T-helper 9 cell (primary cell): ENCODE results near the gene RIMS1.

Experiments used
- DNase-seq: peaks from one replicate; pipeline ENCODE4 v3.0.0-alpha.2; 2020
- total RNA-seq, 2 donors: gene quantifications; one replicate each; lab custom pipeline; 2026; lab: John Stamatoyannopoulos, UW

Gene RIMS1, protein sequence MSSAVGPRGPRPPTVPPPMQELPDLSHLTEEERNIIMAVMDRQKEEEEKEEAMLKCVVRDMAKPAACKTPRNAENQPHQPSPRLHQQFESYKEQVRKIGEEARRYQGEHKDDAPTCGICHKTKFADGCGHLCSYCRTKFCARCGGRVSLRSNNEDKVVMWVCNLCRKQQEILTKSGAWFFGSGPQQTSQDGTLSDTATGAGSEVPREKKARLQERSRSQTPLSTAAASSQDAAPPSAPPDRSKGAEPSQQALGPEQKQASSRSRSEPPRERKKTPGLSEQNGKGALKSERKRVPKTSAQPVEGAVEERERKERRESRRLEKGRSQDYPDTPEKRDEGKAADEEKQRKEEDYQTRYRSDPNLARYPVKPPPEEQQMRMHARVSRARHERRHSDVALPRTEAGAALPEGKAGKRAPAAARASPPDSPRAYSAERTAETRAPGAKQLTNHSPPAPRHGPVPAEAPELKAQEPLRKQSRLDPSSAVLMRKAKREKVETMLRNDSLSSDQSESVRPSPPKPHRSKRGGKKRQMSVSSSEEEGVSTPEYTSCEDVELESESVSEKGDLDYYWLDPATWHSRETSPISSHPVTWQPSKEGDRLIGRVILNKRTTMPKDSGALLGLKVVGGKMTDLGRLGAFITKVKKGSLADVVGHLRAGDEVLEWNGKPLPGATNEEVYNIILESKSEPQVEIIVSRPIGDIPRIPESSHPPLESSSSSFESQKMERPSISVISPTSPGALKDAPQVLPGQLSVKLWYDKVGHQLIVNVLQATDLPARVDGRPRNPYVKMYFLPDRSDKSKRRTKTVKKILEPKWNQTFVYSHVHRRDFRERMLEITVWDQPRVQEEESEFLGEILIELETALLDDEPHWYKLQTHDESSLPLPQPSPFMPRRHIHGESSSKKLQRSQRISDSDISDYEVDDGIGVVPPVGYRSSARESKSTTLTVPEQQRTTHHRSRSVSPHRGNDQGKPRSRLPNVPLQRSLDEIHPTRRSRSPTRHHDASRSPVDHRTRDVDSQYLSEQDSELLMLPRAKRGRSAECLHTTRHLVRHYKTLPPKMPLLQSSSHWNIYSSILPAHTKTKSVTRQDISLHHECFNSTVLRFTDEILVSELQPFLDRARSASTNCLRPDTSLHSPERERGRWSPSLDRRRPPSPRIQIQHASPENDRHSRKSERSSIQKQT (N-terminal part only)
- total RNA-seq, result 0 reads per million in 2 donors

DNA sequence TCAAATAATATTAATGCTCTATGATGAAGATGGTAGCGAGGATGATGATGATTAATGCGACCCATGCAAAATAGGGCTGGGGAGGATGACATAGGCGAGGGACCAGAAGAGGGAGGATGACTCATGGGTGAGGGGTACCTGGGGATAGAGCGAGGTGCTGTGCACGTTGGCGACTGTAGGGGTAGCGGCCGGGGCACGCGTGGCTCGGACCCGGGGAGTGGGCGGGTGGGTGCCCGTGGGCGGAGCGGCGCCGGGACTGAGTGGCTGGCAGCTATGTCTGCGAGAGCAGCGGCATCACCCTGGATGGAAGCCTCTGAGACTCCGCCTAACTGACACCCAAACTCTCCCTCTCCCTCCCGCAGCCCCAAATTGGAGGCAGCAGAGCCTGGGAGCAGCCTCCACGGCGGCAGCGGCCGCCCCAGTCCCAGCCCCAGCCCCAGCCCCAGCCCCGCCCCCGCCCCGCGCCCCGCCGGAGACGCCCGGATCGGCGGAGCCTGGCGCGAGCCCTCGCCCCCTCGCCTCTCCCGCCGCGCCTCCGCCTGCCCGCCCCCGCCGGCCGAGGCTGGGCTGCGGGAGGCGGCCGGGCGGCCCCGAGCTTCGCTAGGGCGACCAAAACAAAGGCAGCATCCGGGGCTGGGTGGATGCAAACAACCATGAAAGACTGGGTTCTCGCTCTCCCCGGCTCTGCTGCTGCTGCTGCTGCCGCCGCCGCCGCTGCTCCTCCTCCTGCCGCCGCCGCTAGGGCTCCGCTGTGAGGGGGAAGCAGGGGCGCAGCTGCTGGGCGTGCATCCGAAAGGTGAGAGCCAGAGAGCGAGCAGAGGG, at the start of gene RIMS1:
TSS of gene RIMS1 (plus strand) at position 367 of the 822 bp plus-strand sequence. CDS start 474 bp downstream, outside the sequence.
- DNase-seq, result no peak

DNA sequence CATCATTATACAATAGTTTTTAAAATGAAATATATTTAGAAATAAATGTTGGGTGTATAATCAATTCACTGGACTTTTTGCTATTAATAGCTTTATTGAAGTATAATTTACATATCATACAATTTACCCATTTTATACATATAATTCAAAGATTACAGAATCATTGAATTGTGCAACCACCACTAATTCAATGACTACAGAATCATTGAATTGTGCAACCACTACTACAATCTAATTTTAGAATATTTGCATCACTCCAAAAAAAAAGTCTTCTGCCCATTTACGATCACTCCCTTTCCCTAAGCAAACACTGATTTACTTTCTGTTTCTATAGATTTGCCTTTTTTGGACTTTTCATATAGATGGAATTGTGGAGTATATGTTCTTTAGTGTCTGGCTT, 35.1 kb upstream of the RIMS1 start:
- no peak for DNase-seq

DNA sequence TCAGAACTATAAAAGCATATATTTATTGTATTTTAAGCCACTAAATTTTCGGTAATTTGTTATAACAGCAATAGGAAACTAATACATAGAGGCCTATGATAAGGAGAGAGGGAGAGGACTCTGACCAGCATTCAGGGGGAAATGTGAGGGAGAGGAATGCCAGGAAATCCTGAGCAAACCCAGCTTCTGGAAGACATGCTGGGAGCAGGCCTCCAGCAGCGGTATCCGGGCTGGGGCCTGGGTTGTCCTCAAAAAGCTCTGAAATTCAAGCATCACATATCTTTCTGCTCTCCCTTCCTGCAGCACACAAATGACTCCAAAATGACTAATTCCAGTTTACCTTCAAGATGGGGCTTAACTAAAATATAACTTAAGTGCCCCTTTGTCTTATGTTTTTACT, 33.4 kb upstream of the RIMS1 start:
- no peak for DNase-seq

DNA sequence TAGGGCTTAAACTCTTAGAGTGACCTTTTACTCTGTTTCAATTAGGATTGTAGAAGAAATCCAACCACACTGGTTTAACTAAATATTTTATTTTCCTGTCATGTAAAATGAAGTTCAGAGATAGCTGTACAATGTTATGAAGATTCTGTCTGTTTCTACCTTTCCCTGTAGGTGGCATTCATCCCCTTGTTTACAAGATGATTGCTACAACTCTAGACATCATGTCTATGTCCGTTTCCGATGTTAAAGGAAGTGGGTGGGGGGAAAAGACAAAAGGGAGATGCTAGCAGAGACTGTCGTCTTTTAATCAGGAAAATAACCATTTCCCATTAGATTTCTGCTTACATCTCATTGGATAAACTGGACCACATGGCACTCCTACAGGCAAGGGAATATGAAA, 30.9 kb upstream of the RIMS1 start:
- DNase-seq, result no peak

DNA sequence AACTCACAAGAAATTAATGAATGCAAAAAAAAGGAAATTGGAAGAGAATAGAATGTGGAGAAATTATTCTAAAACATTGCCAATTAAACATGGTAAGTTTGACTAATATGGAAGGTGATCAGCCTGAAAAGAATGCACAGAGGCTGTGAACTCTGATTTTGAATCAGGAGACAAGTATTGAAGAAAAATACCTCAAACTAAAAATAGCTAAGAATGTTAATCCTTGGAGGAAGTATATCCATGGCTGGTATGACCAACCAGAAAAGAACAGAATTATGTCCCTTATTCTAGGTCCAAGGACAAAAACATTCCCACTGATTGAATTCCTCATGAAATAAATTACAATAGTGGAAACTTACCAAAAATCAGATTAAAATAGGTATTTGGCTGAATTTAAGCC, 7.3 kb upstream of the RIMS1 start:
- DNase-seq, result no peak

DNA sequence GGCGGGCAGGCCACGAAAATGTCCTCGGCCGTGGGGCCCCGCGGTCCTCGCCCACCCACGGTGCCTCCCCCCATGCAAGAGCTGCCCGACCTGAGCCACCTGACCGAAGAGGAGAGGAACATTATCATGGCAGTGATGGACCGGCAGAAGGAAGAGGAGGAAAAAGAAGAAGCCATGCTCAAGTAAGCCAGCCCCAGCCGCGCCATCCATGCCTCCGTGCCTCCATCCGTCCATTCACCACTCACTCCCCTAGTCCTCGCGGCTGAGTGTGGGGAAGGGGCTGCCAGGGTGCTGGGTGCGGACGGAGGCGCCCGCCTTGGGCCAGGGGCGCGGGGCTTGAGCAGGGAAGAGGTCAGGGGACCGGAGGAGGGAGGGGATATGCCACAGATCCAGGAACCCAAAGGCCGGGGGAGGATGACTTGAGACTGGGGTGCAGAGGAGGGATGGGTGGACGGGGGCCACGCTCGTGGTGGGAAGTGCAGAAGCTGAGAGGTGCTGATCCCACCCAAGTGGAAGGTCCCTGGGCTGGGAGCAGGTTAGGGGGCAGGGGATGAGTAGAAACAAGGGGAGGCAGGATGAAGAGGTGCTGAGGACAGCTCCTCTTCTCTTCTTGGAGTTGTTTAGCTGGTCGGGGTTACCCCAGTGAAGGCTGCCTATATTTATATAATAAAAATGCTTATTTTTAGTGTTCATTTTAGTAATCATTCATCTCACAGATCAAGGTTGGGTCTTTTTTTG, 825 bp downstream of the RIMS1 start:
- DNase-seq, result no peak

DNA sequence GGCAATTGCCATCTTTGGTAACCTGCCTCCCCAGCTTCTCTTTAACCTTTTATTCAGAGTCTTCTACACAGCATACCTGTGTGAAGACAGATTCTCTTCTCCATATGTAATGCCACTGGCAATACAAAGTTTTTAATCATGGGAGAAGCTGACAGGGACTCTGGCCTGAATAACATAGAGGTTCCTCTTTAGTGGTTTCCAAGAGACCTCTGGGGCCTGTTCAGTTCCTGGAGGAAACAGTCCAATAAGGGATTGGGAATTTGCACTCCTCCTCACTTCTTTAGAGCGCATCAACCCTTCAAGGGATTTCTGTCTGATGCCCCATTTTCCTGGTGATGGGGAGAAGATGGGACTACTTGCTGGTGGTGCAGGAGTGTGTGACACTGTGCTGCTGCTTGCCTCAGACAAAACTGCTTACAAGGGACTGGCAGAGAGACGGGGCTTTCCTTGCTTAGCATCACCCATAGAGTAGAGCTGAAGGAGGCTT, 1.4 kb downstream of the RIMS1 start:
- no peak for DNase-seq

DNA sequence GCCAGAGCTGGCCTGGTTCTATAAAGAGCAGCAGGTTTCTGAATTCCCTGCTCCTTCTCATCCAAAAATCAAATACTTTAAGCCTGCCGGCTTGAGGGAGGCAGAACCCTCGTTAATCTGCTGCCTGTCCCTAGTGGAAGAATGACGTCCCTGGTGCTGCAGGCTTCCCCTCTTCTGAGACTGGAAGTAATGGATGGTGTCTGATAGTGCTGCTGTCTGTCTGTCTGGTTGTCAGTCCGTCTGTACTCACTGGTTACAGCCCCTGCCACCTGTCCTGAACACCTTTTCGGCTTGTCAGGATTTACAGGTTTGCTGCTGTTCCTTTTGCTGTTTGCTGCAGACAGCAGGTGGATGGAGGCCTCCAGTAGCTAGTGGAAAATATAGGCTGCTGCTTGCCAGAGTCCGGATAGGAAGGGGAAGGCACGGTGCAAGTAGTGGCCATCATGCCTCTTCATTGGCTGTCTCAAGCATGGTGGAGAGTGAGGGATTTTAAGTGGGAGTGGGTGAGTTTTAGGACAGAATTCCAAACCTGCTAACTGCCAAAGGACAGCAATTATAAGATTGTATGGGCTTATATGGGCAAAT, 2.5 kb downstream of the RIMS1 start:
- DNase-seq, result no peak

DNA sequence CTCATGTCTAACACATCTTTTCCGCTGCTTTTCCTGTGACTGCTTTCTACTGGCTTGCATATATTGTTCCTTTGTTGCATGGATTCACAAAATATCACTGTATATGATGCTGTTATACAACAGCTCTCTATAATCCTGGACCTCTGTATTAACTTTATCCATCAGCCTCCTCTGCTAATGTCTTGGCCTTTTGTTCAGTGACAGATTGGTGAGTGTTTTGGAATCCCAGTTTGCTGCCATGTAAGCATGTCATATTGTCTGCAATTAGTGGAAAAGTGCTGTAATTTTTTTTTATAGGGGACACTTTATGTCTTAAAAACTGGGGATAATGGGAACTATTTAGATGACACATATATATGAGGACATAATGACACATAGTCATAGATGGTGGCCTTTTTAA, 3.0 kb downstream of the RIMS1 start:
- DNase-seq, result no peak

DNA sequence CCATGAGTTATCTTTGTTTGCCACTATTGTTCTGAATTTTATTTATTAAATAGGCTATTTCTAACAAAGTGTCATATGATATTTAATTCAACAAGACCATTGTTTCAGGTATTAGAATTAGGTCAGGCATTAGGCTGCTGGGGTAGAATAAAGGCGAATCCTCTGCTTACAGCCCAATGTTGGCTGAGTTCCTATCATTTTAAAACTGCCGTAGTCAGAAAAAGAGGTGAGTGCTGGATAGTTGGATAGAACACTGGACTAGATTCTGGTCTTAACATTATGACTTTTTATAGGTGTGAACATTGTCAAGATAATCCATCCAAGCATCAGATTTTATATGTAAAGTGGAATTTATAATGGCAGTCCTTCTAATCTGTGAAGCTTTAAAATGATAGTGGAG, 6.3 kb downstream of the RIMS1 start:
- DNase-seq, result no peak

DNA sequence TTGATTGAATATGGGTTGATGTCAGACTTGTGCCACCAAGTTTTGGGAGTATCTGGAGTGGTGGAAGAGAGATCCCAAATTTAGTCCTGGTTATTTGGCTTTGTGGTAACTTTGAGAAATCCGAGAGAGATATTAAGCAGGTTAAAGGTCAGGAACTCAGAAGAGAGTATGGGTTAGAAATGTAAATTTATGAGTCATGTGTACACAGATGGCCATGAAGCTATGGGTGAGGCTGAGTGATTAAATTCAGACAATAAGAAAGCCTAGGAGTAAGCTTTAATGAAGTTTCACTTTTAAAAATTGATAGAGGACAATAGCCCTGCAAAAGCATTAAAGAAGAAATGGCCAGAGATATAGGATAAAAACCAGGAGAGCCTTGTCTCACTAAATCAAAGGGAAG, 14.3 kb downstream of the RIMS1 start:
- DNase-seq, result no peak

DNA sequence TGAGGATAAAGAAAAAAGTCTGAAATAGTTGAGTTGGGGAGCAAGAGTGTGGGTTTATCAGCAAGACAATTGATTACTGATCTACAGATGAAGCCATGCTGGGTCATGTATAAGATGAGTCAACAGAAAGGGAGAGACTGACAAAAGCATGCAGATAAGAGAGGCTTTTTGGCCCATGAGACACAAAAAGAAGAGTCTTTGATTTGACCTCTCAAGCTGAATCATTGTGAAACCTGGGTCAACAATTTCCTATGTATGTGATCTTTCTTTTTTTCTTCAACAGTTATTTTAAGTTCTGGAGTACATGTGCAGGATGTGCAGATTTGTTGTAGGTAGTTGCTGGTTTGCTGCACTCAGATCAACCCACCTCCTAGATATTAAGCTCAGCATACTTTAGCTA, 15.9 kb downstream of the RIMS1 start:
- no peak for DNase-seq

DNA sequence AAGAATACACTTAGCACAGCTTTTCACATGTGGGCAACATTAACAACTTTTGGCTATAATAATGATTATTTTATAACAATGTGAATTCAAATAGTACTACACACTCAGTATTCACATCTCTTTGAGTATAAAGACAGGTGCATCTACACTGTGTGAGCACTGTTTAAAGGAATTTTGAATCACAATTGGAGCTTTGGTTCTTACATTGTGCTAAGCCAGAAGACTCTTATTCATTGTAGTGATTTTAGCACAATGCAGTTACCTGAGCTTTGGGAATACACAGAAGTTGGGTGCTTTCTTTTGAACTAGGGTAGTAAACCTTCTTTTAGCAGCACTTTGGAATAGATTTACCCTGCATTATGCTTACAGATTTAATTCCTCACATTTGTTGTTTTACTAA, 20.5 kb downstream of the RIMS1 start:
- DNase-seq, result no peak

DNA sequence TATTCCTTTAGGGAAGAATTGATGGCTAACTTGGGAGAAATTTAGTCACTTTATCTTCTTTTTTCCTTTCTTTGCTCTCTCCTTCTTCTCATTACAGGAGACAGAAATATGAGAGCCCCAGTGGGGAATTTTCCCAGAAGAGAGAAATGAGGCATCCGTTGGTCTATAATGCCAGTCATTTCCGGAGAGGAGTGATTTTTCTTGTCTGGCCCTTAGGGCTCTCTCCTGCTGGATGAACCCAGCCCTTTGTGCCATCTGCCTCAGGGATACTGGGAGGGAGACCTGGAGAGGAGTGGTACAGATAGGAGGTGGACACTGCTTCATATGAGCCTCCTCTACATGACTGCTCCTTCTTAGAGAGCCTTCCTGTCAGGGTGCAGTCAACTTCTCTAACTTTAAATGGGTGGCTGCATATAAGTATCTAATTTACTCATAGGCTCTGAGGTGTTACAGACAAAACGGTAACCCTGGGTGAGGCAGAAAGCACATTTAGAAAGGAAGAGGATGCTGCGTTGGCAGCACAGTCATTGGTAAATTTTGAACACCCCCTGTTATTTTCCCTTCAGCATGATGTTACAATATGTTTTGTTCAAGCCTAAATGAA, 21.9 kb downstream of the RIMS1 start:
- no peak for DNase-seq

DNA sequence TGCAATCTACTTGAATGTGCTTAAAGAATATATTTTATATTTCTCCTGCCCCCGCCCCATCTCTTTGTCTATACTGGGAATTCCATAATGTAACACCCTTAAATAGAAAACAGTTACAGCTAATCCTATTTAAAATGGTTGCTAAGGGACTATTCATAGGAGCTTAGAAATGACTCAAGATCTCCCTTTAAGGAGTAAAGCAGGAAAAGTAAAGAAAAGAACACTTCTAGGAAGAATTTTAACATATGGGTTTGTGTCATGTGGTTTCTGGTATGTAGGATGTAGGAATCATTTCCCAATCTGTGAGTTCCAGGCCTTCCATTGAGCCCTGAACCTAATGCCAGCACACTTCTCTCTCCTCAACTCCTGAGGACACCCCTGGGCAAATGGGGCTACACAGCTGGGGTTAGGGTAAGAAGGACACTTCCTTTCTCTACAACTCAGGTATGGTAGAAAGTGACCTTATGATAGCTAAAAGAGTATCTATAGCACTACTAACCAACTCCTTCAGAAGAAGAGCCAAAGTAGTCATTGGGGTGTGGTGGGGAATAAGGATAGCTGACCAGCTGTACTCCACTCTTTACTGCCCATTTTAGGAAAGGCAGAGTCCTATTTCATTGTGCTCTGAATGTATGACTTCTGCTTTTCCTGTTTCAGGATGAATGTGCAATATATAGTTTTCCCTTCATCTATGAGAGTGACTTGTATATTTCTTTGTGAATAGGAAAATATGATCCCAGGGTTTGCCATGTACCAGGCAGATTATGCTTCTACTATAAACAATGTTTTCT, 27.3 kb downstream of the RIMS1 start:
- DNase-seq, result no peak

DNA sequence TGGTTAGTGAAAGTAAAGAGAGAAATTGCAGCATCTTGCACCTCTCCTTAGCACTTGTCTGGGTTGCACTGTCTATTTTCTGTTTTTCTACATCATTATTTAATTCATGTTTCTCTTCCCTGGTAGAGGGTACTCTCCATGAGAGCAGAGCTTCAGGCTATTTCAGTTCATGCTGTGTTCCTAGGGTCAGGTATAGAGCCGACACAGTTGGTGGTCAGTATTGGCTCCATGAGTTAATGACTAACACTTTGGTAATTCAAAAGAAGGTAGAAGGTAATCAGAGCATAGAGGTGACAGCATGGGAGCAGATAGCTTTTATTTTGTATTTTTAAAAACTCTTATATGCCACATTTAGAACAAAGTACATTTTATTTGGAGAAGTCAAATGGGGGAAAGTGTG, 42.7 kb downstream of the RIMS1 start:
- no peak for DNase-seq

DNA sequence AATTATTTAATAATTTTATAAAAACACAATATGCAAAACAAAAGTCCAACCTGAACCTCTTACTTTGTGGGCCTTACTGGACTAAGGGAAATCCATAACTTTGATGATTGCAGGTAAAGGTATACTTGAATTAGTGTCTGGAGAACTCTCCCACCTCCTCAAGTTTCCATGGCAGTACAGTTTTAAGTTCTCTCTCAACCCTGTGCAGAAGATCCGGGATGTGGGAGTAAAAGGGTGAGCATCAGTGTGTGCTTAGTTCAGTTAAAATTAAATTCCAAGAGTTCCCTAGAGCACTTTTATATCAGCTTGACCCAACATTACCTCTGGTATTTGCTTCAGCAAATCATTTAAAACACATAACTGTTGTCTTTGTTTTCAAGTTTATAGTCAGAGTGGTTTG, 47.5 kb downstream of the RIMS1 start:
- no peak for DNase-seq

DNA sequence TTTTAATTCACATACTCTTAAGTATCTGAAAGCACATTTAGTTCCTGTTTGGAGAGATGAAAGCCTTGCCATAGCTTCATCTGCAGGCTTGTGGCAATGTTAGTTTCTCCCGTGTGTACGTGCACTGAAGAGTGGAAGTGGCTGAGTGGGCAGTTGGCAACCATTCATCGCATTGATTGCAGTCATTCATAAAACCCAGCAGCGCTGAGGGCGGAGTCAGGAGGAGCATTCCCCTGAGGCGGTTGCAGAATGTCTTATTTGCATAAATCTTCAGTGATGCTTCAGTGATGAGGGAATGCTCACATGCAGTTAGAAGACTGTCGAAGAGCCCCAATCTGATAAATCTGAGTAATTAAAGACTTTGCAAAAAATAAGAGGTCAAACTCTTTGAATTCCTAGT, 79.1 kb downstream of the RIMS1 start:
- no peak for DNase-seq

DNA sequence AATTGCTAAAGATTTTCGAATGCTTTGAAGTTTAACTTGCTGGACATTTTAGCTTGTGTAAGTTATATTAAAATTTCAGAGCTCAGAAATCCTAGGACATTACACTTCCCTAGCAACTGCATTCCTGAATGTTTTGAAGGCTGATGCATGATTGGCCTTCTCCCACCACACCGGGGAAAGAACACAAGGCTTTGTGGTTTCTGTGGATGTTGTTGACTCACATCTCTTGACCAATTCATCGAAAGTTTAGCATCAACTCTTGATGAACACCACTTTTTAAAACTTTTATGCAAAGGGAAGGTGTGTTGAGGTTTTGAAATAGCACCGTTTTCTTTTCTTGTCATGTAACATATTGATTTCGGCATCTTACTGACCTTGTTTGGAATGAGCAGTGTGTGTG, 81.1 kb downstream of the RIMS1 start:
- DNase-seq, result no peak

DNA sequence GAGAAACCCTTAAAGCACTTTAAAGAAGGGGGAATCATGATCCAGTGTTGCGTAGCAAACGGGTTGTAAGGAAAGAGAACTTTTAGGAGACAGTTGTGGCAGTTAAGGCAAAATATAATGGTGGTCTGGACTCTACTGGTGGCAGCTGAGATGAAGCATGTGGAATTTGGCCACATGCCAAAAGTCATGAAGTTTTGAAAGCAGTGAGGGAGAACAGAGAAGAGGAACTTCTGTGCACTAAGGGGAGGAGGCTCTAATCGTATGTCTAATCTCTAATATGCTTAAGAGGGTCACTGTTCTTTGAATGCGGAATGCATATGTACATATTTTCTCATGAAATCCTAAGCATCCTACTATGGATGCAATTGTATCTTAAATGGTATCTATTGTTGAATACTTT, 91.5 kb downstream of the RIMS1 start:
- no peak for DNase-seq
